ENCODE data around the gene LRFN3.

GRCh38 chr19:35929876-35930275 lies 6.3 kb upstream of the LRFN3 start:
- TF ChIP-seq GLIS3 (CRISPR knock-in tag; IDR thresholded peaks at IDR 0.05) (no peak), PPARA (CRISPR knock-in tag; IDR thresholded peaks at IDR 0.05; ENCODE audit: borderline replicate concordance) (no peak), ESRRG (CRISPR knock-in tag; IDR thresholded peaks at IDR 0.05) (no peak), ZC3H10 (CRISPR knock-in tag; IDR thresholded peaks at IDR 0.05) (no peak), TSHZ2 (CRISPR knock-in tag; IDR thresholded peaks at IDR 0.05) (no peak)

All from SK-N-SH treated with all-trans-retinoic acid at 6 μM for 48 hours (cell line).